H1 (cell line): ENCODE data around the gene ADARB2. TPM values are rescaled to one million over a fixed set of nuclear protein-coding genes. Genes with fewer than 3 reads are reported as not detected.

Experiments used
- CTCF ChIA-PET: fragments of 300-600 bp; sonication (Branson Sonifier 250); formaldehyde crosslinking; loops from one replicate; lab custom pipeline; 2021; ENCODE audit not compliant: partially characterized antibody; lab: Charles Lee
- POLR2A ChIA-PET: fragments of 300-600 bp; sonication (Branson Sonifier 250); formaldehyde crosslinking; loops from one replicate; lab custom pipeline; 2021; ENCODE audit warnings: inconsistent platforms; ENCODE audit not compliant: partially characterized antibody; lab: Charles Lee
- DNase-seq, 2 experiments: peaks; one replicate each; pipeline versions ENCODE4 v3.0.0 to v3.0.0-alpha.2; 2010 to 2022; ENCODE audit warnings: low spot score in 2 of 2, low read depth in 1 of 2, mixed read lengths in 1 of 2
- FAIRE-seq: peaks from 2 replicates; lab custom pipeline; 2011; peaks lifted over from hg19 to GRCh38; lab: Jason Lieb, UNC
- H2AFZ ChIP-seq: 2 replicates; pipeline ENCODE4 v1.8.1; 2012; ENCODE audit warnings: low read length, inconsistent platforms
- H2AK5ac ChIP-seq: 2 replicates; pipeline ENCODE4 v1.6.1; 2013; ENCODE audit warnings: low read depth, low read length
- H2BK120ac ChIP-seq: replicated peaks from 2 replicates; pipeline ENCODE3; 2013; ENCODE audit warnings: low read depth, low read length, inconsistent platforms
- H2BK12ac ChIP-seq: 2 replicates; pipeline ENCODE4 v1.6.1; 2013; ENCODE audit warnings: low read depth, low read length
- H2BK15ac ChIP-seq: 2 replicates; pipeline ENCODE4 v1.6.1; 2013; ENCODE audit warnings: low read length
- H2BK20ac ChIP-seq: 2 replicates; pipeline ENCODE4 v1.6.1; 2013; ENCODE audit warnings: low read length
- H2BK5ac ChIP-seq: 2 replicates; pipeline ENCODE4 v1.6.1; 2013; ENCODE audit warnings: low read depth, low read length
- H3K14ac ChIP-seq: 2 replicates; pipeline ENCODE4 v1.6.1; 2013; ENCODE audit warnings: inconsistent platforms; ENCODE audit not compliant: insufficient read length
- H3K18ac ChIP-seq: 2 replicates; pipeline ENCODE4 v1.6.1; 2013; ENCODE audit warnings: low read length; ENCODE audit errors: extremely low read depth
- H3K23ac ChIP-seq: 2 replicates; pipeline ENCODE4 v1.6.1; 2013; ENCODE audit warnings: inconsistent platforms; ENCODE audit not compliant: insufficient read length
- H3K23me2 ChIP-seq: 2 replicates; pipeline ENCODE4 v1.6.1; 2013; ENCODE audit warnings: low read depth, low read length
- H3K27ac ChIP-seq: 2 replicates; pipeline ENCODE4 v1.6.1; 2011; ENCODE audit warnings: low read depth, low read length, inconsistent platforms
- H3K27me3 ChIP-seq, 4 experiments: replicated peaks in 1 of 4; 1 replicate in 1 of 4; 2 replicates in 3 of 4; pipeline versions ENCODE4 v1.6.1 to v1.8.1; 2011 to 2013; ENCODE audit warnings: low read length in 3 of 4, mild to moderate bottlenecking in 3 of 4, inconsistent platforms in 2 of 4, mixed read lengths in 2 of 4, moderate library complexity in 1 of 4; ENCODE audit not compliant: control insufficient read depth in 3 of 4, insufficient read depth in 3 of 4; ENCODE audit errors: extremely low read depth in 1 of 4
- H3K36me3 ChIP-seq, 4 experiments: 2 replicates each; pipeline versions ENCODE4 v1.6.1 to v1.8.1; 2011 to 2013; ENCODE audit warnings: mild to moderate bottlenecking in 4 of 4, low read length in 3 of 4, moderate library complexity in 2 of 4, control low read depth in 1 of 4, inconsistent platforms in 1 of 4; ENCODE audit not compliant: insufficient read depth in 4 of 4, control insufficient read depth in 2 of 4
- H3K4ac ChIP-seq: replicated peaks from 2 replicates; pipeline ENCODE3; 2013; ENCODE audit warnings: low read length, low read depth, mixed read lengths, inconsistent platforms; ENCODE audit not compliant: insufficient read length
- H3K4me1 ChIP-seq, 4 experiments: replicated peaks in 1 of 4; 1 replicate in 1 of 4; 2 replicates in 3 of 4; pipeline versions ENCODE4 v1.6.1 to v1.8.1; 2011 to 2013; ENCODE audit warnings: low read length in 3 of 4, inconsistent platforms in 2 of 4, mixed read lengths in 1 of 4; ENCODE audit not compliant: insufficient read depth in 4 of 4, control insufficient read depth in 3 of 4
- H3K4me2 ChIP-seq, 2 experiments: 2 replicates each; pipeline versions ENCODE4 v1.6.1 to v1.8.1; 2011 to 2013; ENCODE audit warnings: low read depth in 2 of 2, low read length in 2 of 2, control low read depth in 1 of 2, inconsistent platforms in 1 of 2, mild to moderate bottlenecking in 1 of 2; ENCODE audit not compliant: insufficient read depth in 1 of 2
- H3K4me3 ChIP-seq, 4 experiments: fragments of 200-600, 300-600 bp in 1 of 4; sonication (generic), shearing (Covaris generic), sonication (Bioruptor Twin) in 1 of 4; 2 replicates each; pipeline versions ENCODE4 v1.5.1 to v1.8.1; 2011 to 2016; ENCODE audit warnings: low read length in 4 of 4, low read depth in 3 of 4, control low read depth in 2 of 4, inconsistent platforms in 2 of 4, mild to moderate bottlenecking in 2 of 4, mixed read lengths in 1 of 4, moderate library complexity in 1 of 4; ENCODE audit not compliant: insufficient read depth in 2 of 4; ENCODE audit errors: extremely low read depth in 1 of 4
- H3K56ac ChIP-seq: replicated peaks from 2 replicates; pipeline ENCODE3; 2013; ENCODE audit warnings: low read depth, mild to moderate bottlenecking, mixed read lengths, low read length, inconsistent platforms; ENCODE audit not compliant: insufficient read length
- H3K79me1 ChIP-seq: 2 replicates; pipeline ENCODE4 v1.6.1; 2013; ENCODE audit warnings: low read depth, low read length, control low read depth
- H3K79me2 ChIP-seq, 2 experiments: 2 replicates each; pipeline versions ENCODE4 v1.6.1 to v1.8.1; 2012 to 2013; ENCODE audit warnings: low read length in 2 of 2, mild to moderate bottlenecking in 2 of 2, inconsistent platforms in 1 of 2; ENCODE audit not compliant: insufficient read depth in 2 of 2, control insufficient read depth in 1 of 2
- H3K9ac ChIP-seq, 4 experiments: replicated peaks in 1 of 4; 1 replicate in 1 of 4; 2 replicates in 3 of 4; pipeline versions ENCODE4 v1.6.1 to v1.8.1; 2011 to 2013; ENCODE audit warnings: low read depth in 3 of 4, low read length in 3 of 4, control low read depth in 2 of 4, mild to moderate bottlenecking in 2 of 4, moderate library complexity in 2 of 4, inconsistent platforms in 1 of 4; ENCODE audit errors: extremely low read depth in 1 of 4
- H3K9me3 ChIP-seq, 2 experiments: 2 replicates each; pipeline versions ENCODE4 v1.6.1 to v1.8.1; 2012 to 2013; ENCODE audit warnings: mild to moderate bottlenecking in 2 of 2, moderate library complexity in 2 of 2, control low read depth in 1 of 2, inconsistent platforms in 1 of 2, low read depth in 1 of 2, low read length in 1 of 2, mixed read lengths in 1 of 2; ENCODE audit not compliant: insufficient read depth in 2 of 2
- H4K20me1 ChIP-seq, 2 experiments: replicated peaks in 1 of 2; 2 replicates each; pipeline versions ENCODE3 to v1.8.1; 2011 to 2013; ENCODE audit warnings: inconsistent platforms in 2 of 2, low read length in 2 of 2, mild to moderate bottlenecking in 1 of 2; ENCODE audit not compliant: insufficient read depth in 2 of 2, control insufficient read depth in 1 of 2
- H4K5ac ChIP-seq: 2 replicates; pipeline ENCODE4 v1.6.1; 2013; ENCODE audit warnings: low read length, low read depth, mixed read lengths, inconsistent platforms; ENCODE audit not compliant: insufficient read length
- H4K8ac ChIP-seq: 2 replicates; pipeline ENCODE4 v1.8.0; 2013; ENCODE audit warnings: mild to moderate bottlenecking, moderate library complexity, low read length, inconsistent platforms; ENCODE audit not compliant: insufficient read depth; ENCODE audit errors: extremely low read depth
- H4K91ac ChIP-seq: replicated peaks from 2 replicates; pipeline ENCODE3; 2013; ENCODE audit warnings: low read length, mixed read lengths, inconsistent platforms; ENCODE audit not compliant: insufficient read length
- BCL11A ChIP-seq, 2 experiments: IDR thresholded peaks; one replicate each; pipeline ENCODE4 v1.6.1; 2011; ENCODE audit warnings: low read depth in 2 of 2, low read length in 2 of 2, mild to moderate bottlenecking in 2 of 2
- CBX8 ChIP-seq: fragments of 300-800, 300-1000 bp; sonication (generic); IDR thresholded peaks from 2 replicates; pipeline ENCODE4 v1.7.1; 2016; ENCODE audit warnings: low read depth, low read length, borderline replicate concordance
- CEBPB ChIP-seq: IDR thresholded peaks from 2 replicates; pipeline ENCODE4 v1.6.1; 2012; ENCODE audit warnings: low read depth, low read length
- EP300 ChIP-seq, 2 experiments: IDR thresholded peaks; 1 replicate in 1 of 2; 2 replicates in 1 of 2; pipeline ENCODE4 v1.6.1; 2011 to 2012; ENCODE audit warnings: low read depth in 2 of 2, low read length in 2 of 2, mild to moderate bottlenecking in 2 of 2, borderline replicate concordance in 1 of 2, inconsistent platforms in 1 of 2, moderate library complexity in 1 of 2
- HDAC6 ChIP-seq: IDR thresholded peaks from one replicate; pipeline ENCODE4 v1.7.1; 2012; ENCODE audit warnings: low read depth, mild to moderate bottlenecking, inconsistent platforms, low read length, moderate library complexity
- KDM5A ChIP-seq: fragments of 200-600 bp; IDR thresholded peaks from 2 replicates; pipeline ENCODE4 v1.7.1; 2012; ENCODE audit warnings: mild to moderate bottlenecking, low read length, inconsistent platforms, mixed read lengths
- MAFK ChIP-seq: IDR thresholded peaks from 2 replicates; pipeline ENCODE4 v1.6.1; 2012; ENCODE audit warnings: low read depth, mild to moderate bottlenecking, improper control_type of control experiment, low read length
- POU5F1 ChIP-seq: IDR thresholded peaks from 2 replicates; pipeline ENCODE4 v1.6.1; 2011; ENCODE audit warnings: low read depth, mild to moderate bottlenecking, low read length, moderate library complexity
- RXRA ChIP-seq: IDR thresholded peaks from 2 replicates; pipeline ENCODE4 v1.6.1; 2011; ENCODE audit warnings: low read depth, mild to moderate bottlenecking, low read length, moderate library complexity; ENCODE audit not compliant: insufficient read depth
- YY1 ChIP-seq: IDR thresholded peaks from 2 replicates; pipeline ENCODE4 v1.6.1; 2011; ENCODE audit warnings: low read depth, mild to moderate bottlenecking, low read length
- ZNF274 ChIP-seq: IDR thresholded peaks from 2 replicates; pipeline ENCODE4 v1.7.0; 2012; ENCODE audit warnings: low read length, borderline replicate concordance; ENCODE audit errors: extremely low read depth
- WGBS, 2 experiments: shearing (Covaris generic) in 1 of 2; methylation state at CpG; one replicate each; pipeline versions ENCODE4 v1.1.6 to v1.1.7; 2013 to 2015; ENCODE audit warnings: low lambda C conversion rate in 2 of 2, mixed read lengths in 2 of 2, inconsistent platforms in 1 of 2, low coverage in 1 of 2, missing lambda C conversion rate in 1 of 2; ENCODE audit not compliant: insufficient replicate concordance in 2 of 2, insufficient coverage in 1 of 2, insufficient read length in 1 of 2; ENCODE audit errors: extremely low coverage in 1 of 2, missing lambda C conversion rate in 1 of 2; 5-methylcytosine and 5-hydroxymethylcytosine counted together
- polyA plus RNA-seq, 7 experiments: library from polyadenylated mRNA; depleted of rRNA in 3 of 7; stranded (reverse) in 5 of 7; unstranded in 2 of 7; fragments of >200 nt in 5 of 7; fragments of 200-250 nt in 2 of 7; gene quantifications; 1 replicate in 5 of 7; 2 replicates in 1 of 7; 4 replicates in 1 of 7; pipeline versions ENCODE4 v1.2.1 to v1.2.3, GENCODE V29; 2011 to 2013; ENCODE audit warnings: missing spikeins in 2 of 7, mixed read lengths in 2 of 7
- total RNA-seq: library from RNA; stranded (reverse); fragmentation: NEBNext Ultra II Directional; extraction: Animal tissue kit (Norgen Biotek cat#: 25700); gene quantifications from 2 replicates; pipeline ENCODE4 v1.2.1, GENCODE V29; 2021

The ADARB2 gene
- total and polyA plus RNA-seq, 2 of the 8 experiments (the other 6 are each of a cell fraction or from before 2014, with no cell fraction given), result 2.2 to 2.8 TPM

- Histone ChIP-seq H2BK20ac (peak overlapping the region; percentile 62), H4K8ac (no peak overlapping the region), H3K18ac (peak overlapping the region; percentile 55), H3K4me3 (no peak overlapping the region), H3K36me3 (no peaks in the 10 kb centered on the region), H3K9me3 (peaks cover 0 to 3% of the 10 kb centered on the region in 2 experiments; a peak in 2 of 4 replicates), H4K20me1 (no peaks in the 10 kb centered on the region), H2BK15ac (peak overlapping the region; percentile 75; the same call in 1 of the 2 replicates), H2BK5ac (0 out of 2 replicates have a peak overlapping the region, but pooled peaks have one; percentile 19), H3K9ac (no peak overlapping the region), H3K23me2 (no peaks in the 10 kb centered on the region), H3K23ac (no peak overlapping the region), H2AK5ac (peak overlapping the region; percentile 91; the same call in 1 of the 2 replicates), H3K27me3 (no peaks in the 10 kb centered on the region; a peak in 1 of 7 replicates), H3K14ac (no peak overlapping the region), H3K27ac (no peak overlapping the region), H3K79me1 (no peaks in the 10 kb centered on the region; the same call in 1 of the 2 replicates), H4K91ac (peak overlapping the region; percentile 89), H3K56ac (no peak overlapping the region), H2BK12ac (peak overlapping the region; percentile 94; the same call in 1 of the 2 replicates), H2BK120ac (peak overlapping the region; percentile 56), H4K5ac (no peak overlapping the region), H3K4me1 (peaks cover 0 to 21% (median 11%) of the 10 kb centered on the region in 4 experiments; a peak in 6 of 7 replicates), H3K79me2 (no peaks in the 10 kb centered on the region), H3K4me2 (peak overlapping the region in 1 of 2 experiments; percentile 48; a peak in 1 of 4 replicates), H2AFZ (no peak overlapping the region), H3K4ac (peak overlapping the region; percentile 27)
- FAIRE-seq (no peak), DNase-seq (peak in 1 of 2 experiments; percentile 35)
- POLR2A ChIA-PET, result interaction anchor here (1.2 to 1.5 kb wide), 5 partner anchors 16 to 74 kb away, joined by 3 to 5 read pairs (median 4); no protein-coding TSS in a partner anchor
- CTCF ChIA-PET, result interaction anchor here (1.3 to 3.1 kb wide), 5 partner anchors 31 to 108 kb away, joined by 3 to 10 read pairs (median 7); no protein-coding TSS in a partner anchor
- 91% methylated on average over 7 of the region's 7 CpGs; no CpG with 5 or more reads in 1 of the 2 experiments for WGBS, 2 experiments
- no peak for TF ChIP-seq BCL11A (IDR thresholded peaks at IDR 0.05; ENCODE audit: low read depth in 2 of 2, low read length in 2 of 2)
- no peak for TF ChIP-seq EP300 (IDR thresholded peaks at IDR 0.05; ENCODE audit: borderline replicate concordance in 1 of 2, low read depth in 2 of 2, low read length in 2 of 2)
- no peak for TF ChIP-seq CEBPB
- no peak for TF ChIP-seq POU5F1
- TF ChIP-seq ZNF274, result no peak
- TF ChIP-seq CBX8, result no peak
- TF ChIP-seq RXRA, result no peak
- TF ChIP-seq MAFK, result no peak
- no peak for TF ChIP-seq YY1
- TF ChIP-seq KDM5A, result no peak
- TF ChIP-seq HDAC6, result no peak
These were observed 442.6 kb downstream of the ADARB2 start for GRCh38 chr10:1294748-1295147.
